HL-60/S4 (cell line): ENCODE results near the gene FANCC.

Experiments used
- in situ Hi-C: fragments of 300-500 bp; cut with MboI; formaldehyde crosslinking; loops from 2 replicates; pipeline ENCODE4 v1.14.3; 2022; ENCODE audit warnings: low sequenced_read_pairs

FANCC gene

DNA sequence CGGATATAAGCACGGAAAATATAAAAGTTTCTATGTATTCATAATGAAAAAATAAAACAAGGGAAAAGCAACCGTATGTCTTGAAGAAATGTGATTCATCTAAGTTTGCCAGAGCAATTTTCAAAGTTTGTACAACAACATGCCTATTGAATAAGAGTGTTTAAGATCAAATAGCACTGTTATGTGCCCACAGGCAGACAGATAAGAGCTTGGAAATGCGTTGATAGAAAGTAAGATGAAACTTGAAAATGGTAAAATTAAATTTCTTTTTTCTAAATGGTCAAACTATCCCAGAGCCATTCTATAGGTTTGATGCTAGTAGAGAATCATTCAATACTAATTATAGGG, 189.4 kb downstream of the FANCC start:
- in situ Hi-C loops, result loop anchor here (10.0 kb wide), 1 partner anchor 343 kb away; no protein-coding TSS in a partner anchor

DNA sequence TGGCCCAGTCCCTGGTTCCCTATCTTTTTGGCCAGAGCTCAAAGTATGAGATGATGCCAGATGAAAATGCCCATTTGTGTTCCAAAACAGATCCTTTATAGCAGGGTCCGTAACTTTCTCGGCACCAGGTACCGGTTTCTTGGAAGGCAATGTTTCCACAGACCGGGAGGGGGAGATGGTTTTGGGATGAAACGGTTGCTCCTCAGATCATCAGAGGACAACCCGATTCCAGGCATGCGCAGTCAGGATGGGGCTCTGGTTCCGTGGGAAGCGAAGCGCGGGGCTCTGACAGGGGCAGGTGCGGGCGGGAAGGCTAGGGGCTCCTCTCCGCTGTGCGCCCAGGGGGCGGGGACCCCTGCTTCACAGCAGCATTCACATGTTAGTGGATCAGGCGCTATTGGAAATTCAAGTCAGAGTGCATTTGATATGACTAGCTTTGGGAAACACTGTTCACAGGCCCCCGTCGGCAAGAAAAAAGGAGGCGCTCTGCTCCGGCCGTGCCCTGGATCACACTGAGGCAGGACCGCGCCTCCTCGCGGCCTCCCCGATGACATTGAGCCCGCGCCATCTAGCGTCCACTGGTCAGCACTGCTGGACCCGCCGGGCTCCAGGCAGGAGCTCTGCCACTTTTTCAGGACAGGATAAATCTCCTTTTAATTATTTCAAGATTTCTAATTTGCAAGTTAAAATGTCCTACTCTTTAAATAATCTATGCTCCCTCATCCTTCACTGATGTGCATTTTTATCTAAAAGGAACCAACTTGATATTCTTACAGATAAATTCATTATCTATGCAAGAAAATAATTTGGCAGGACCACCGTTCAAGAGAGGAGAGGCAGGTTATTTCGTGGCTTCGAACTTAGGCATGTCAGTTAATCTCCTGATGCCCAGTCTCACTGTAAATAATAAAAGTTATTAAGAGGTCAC, 190.0 kb downstream of the FANCC start:
- in situ Hi-C loops, result loop anchor here (10.0 kb wide), 1 partner anchor 343 kb away; no protein-coding TSS in a partner anchor

DNA sequence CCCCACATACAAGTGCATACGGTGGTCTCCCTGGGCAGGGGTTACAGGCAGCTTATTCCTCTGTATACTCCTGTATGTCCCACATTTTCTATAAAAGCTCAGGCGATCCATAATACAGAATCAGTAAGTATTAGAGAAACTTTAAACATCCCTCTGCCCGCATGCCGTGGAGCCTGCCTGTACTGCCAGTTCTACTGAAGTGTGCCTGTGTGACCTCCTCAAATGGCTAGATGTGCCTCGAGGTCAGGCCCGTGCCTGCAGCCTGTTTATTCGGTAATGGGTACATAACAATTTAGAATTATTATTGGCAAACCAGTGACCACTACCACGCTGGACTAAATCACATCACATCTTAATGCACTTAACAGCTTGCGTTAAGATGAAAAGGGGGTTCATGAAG, 190.8 kb downstream of the FANCC start:
- in situ Hi-C loops, result loop anchor here (10.0 kb wide), 1 partner anchor 342 kb away; no protein-coding TSS in a partner anchor

- in situ Hi-C loops, result loop anchor here (10.0 kb wide), 1 partner anchor 341 kb away; no protein-coding TSS in a partner anchor
Observed at GRCh38 chr9:95125652-95126051, 191.9 kb downstream of the FANCC start.

DNA sequence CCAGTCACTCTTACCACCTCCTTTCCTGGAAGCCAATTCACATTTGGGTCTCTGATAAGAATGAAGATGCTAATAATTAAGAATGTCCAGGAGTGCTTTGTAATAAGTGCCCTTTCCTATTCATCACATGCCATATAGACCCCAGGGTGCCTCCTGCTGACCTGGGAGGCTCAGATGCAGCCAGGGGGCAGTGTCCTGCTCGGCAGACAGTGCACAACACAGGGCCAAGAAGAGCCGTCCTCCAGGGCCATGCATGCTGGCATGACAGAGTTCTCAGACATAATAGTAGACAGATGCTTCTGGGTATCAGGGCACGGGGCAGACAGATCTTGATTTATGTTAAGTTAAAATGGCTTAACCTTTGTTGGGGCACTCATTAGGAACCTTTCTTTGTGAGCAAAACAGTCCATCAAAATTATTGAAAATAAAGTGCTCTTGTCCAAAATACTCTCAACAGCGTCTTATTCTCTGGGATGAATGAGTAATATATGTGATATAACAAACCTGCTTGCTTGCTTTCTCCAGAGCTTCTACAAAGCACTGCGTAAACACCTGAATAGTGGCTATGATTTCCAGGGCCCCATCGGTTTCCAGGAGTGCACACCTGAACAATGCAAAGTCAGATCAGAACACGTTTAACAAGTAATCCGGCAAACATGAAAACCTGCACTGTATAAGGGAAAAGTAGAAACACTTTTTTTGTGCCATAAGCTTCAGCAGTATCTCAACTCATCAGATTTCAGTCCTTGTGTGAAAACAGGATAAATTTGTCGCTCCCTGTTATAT, 192.7 kb downstream of the FANCC start:
- in situ Hi-C loops, result loop anchor here (10.0 kb wide), 1 partner anchor 340 kb away; no protein-coding TSS in a partner anchor

DNA sequence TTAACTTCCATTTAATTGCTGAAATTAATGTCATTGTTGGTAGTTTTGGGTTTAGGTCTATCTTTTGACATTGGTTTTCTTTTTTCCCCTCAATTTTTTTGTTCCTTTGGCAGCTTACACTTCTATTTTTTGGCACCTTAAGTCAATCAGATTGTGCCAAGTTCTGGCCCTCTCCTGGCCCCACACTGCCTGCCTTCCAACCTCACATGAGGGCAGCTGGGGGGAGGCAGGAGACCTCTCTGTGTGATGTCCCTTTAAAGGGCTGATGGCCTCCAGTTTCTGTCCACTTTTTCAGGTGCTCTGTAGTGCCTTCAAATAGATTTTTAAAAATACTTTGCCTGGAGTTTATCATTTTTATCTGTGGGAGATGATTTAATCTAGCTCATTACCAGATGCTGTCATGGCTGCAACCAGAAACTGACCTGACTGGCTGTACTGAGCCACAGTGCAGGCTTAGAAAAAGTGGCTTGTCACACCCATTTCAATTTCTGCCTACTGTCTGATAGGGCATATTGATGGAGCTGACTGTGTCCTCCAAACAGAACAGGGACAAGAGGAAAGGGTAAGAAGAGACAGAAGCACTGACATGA, 196.6 kb downstream of the FANCC start:
- in situ Hi-C loops, result loop anchor here (10.0 kb wide), 1 partner anchor 336 kb away; no protein-coding TSS in a partner anchor

- in situ Hi-C loops, result no loop called here
Observed at GRCh38 chr9:95118596-95118995, 198.9 kb downstream of the FANCC start.

DNA sequence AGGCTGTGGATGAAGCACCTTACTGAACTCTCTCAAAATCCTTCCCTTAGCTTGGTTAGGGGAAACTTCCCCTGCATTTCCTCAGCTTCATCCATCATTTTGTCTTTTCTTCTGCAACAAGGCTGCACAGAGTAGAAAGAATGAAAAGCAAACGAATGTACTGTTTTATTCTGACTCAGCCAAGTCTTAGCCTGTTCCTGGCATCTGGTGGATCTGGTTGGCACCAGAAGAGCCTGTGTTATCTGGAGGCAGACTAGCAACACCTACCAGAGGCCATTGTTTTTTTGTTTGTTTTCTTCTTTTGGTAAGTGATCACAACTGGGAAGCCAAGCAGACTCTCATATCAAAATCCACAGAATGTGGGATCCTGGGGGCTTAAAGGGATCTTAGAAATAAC, 200.7 kb downstream of the FANCC start:
- in situ Hi-C loops, result no loop called here

GRCh38 chr9:95116002-95116807, 201.3 kb downstream of the FANCC start:
- in situ Hi-C loops, result no loop called here

DNA sequence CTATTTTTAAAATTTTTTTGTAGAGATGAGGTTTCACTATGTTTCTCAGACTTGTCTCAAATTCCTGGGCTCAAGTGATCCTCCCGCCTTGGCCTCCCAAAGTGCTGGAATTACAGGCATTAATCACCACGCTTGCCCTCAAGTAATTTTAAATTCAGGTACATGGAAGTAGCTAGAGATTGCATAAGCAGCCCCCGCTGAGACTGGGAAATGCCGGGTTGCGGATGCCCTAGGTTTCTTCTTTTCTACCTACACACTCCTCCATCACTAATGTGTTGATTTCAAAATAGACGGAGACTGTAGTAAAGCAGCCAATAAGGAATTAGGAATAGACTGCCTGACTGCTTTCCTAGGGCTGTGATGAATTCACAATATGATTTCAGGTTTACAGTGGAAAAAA, 202.4 kb downstream of the FANCC start:
- in situ Hi-C loops, result no loop called here

DNA sequence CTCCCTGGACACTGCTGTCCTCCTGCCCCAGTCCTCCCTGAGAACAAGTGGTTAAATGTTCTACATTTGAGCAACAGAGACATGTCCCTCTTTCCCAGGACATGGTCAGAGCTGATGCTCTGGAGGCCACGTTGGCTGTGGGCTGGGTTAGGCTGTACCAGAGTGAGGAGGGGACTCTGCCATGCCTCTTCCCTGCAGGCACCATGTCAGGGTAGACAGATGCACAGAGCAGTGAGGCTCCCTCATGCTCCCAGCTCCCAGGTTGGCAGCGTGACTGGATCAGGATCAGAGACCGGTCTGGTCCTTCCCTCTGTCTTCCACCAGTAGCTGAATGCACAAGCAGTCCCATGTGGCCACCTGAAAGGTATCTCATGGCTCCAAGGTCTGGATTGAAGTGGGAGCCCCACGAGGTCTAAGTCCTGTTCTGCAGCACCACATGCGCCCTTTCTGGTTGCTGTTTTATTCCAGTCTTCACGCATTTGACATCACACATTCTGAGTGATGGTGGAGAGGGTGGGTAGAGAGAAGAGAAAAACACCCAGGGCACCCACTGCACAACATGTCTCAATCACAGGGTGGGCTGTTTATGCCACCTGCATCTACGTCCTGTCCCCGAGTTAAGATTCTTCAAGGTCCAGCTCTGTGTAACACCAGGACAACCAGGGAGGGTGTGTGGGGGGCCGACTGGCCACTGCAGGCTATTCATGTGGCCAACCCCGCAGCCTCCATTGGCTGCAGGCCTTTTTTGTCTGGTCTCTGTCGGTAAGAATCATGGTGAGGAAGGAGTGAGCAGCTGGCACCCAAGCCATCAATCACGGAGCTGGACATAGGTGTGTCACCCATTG, 204.9 kb downstream of the FANCC start:
- in situ Hi-C loops, result no loop called here

DNA sequence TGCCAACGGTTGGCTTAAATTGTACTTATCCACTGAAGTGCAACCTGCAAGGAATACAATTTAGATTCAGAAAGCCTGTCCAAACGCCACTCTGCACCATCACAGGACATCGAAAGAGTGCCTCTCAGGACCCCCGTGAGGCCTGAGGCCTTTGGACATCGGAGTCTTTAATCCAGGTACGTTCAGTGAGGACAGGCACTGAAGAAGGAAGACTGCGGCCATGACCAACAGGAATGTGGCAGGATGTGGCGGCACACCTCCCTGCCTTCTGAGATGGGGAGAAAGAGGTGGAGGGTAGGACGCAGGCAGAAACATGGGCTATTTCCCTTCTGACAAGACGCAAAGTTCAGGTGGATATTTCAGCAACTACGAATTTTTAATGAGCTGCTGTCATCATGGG, 205.8 kb downstream of the FANCC start:
- in situ Hi-C loops, result no loop called here

GRCh38 chr9:95110921-95111525, 206.5 kb downstream of the FANCC start:
- in situ Hi-C loops, result no loop called here

- in situ Hi-C loops, result no loop called here
Observed at GRCh38 chr9:95109456-95109855, 208.1 kb downstream of the FANCC start.

- in situ Hi-C loops, result no loop called here
Observed at GRCh38 chr9:95108777-95109176, 208.7 kb downstream of the FANCC start.

DNA sequence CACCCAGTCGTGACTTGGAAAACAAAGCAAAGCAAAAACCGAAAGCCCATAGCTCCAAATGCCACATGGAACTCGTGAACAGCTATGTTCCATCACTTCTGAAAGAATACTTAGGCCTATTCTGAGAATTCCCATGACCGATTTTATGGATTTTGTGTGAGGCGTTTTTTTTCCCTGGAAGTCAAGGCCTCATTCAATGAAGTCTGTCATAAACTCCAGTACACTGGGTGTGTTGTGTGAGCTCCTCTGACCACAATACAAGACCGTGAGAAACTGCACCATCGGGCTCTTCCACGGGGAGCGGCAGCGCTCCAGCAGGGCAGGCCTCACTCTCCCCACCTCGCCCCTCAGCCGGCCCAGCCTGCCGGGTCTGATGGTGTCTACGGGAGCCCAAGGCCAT, 209.5 kb downstream of the FANCC start:
- in situ Hi-C loops, result no loop called here

GRCh38 chr9:95107001-95107749, 210.3 kb downstream of the FANCC start:
- in situ Hi-C loops, result no loop called here

- in situ Hi-C loops, result no loop called here
Observed at GRCh38 chr9:95105519-95106287, 211.8 kb downstream of the FANCC start.
